HEK293 (cell line): Measurements from ENCODE around the gene FGD4.

Experiments used
- GFI1B ChIP-seq: fragments of 450-650 bp; formaldehyde crosslinking; IDR thresholded peaks from 2 replicates; pipeline ENCODE4 v1.5.1; 2016; ENCODE audit warnings: missing biosample characterization, missing genetic modification characterization
- HOXA7 ChIP-seq: sonication (generic); formaldehyde crosslinking; IDR thresholded peaks from 2 replicates; pipeline ENCODE4 v1.8.1; 2022; ENCODE audit warnings: missing genetic modification reagents, borderline replicate concordance
- HOXD13 ChIP-seq: sonication (generic); formaldehyde crosslinking; IDR thresholded peaks from 2 replicates; pipeline ENCODE4 v1.8.0; 2022; ENCODE audit warnings: missing genetic modification reagents, borderline replicate concordance
- MZF1 ChIP-seq: fragments of 450-650 bp; formaldehyde crosslinking; IDR thresholded peaks from 2 replicates; pipeline ENCODE4 v1.5.1; 2017; ENCODE audit warnings: missing biosample characterization, missing genetic modification characterization, borderline replicate concordance
- PRDM1 ChIP-seq: fragments of 450-650 bp; formaldehyde crosslinking; IDR thresholded peaks from 2 replicates; pipeline ENCODE4; 2016; ENCODE audit warnings: missing biosample characterization, missing genetic modification characterization
- REPIN1 ChIP-seq: fragments of 450-650 bp; formaldehyde crosslinking; IDR thresholded peaks from 2 replicates; pipeline ENCODE4 v1.5.1; 2017; ENCODE audit warnings: missing biosample characterization, missing genetic modification characterization, low read depth
- SETDB1 ChIP-seq: IDR thresholded peaks from one replicate; pipeline ENCODE4 v1.6.1; 2017; ENCODE audit warnings: mild to moderate bottlenecking, low read length, moderate library complexity, mixed read lengths; ENCODE audit not compliant: insufficient read length
- ZFP41 ChIP-seq: fragments of 450-650 bp; formaldehyde crosslinking; IDR thresholded peaks from 2 replicates; pipeline ENCODE4 v1.5.1; 2016; ENCODE audit warnings: missing biosample characterization, missing genetic modification characterization, borderline replicate concordance
- ZFP69B ChIP-seq: fragments of 450-650 bp; formaldehyde crosslinking; IDR thresholded peaks from 2 replicates; pipeline ENCODE4 v1.5.1; 2016; ENCODE audit warnings: missing biosample characterization, missing genetic modification characterization
- ZNF146 ChIP-seq: fragments of 450-650 bp; formaldehyde crosslinking; IDR thresholded peaks from 2 replicates; pipeline ENCODE4 v1.5.1; 2016; ENCODE audit warnings: missing biosample characterization, missing genetic modification characterization
- ZNF214 ChIP-seq: fragments of 450-650 bp; formaldehyde crosslinking; IDR thresholded peaks from 2 replicates; pipeline ENCODE4 v1.5.1; 2017; ENCODE audit warnings: missing biosample characterization, mild to moderate bottlenecking, missing genetic modification characterization, borderline replicate concordance
- ZNF24 ChIP-seq: fragments of 450-650 bp; formaldehyde crosslinking; IDR thresholded peaks from 2 replicates; pipeline ENCODE4 v1.5.1; 2016; ENCODE audit warnings: missing biosample characterization, missing genetic modification characterization
- ZNF248 ChIP-seq: fragments of 450-650 bp; formaldehyde crosslinking; IDR thresholded peaks from 2 replicates; pipeline ENCODE4 v1.5.1; 2017; ENCODE audit warnings: missing biosample characterization, missing genetic modification characterization
- ZNF335 ChIP-seq: fragments of 450-650 bp; formaldehyde crosslinking; conservative IDR thresholded peaks from 2 replicates; pipeline ENCODE4 v1.5.1; 2016; ENCODE audit warnings: missing biosample characterization, missing genetic modification characterization
- ZNF354C ChIP-seq: fragments of 450-650 bp; formaldehyde crosslinking; IDR thresholded peaks from 2 replicates; pipeline ENCODE4 v1.5.1; 2016; ENCODE audit warnings: missing biosample characterization, missing genetic modification characterization, low read depth, borderline replicate concordance
- ZNF398 ChIP-seq: fragments of 450-650 bp; formaldehyde crosslinking; IDR thresholded peaks from 2 replicates; pipeline ENCODE4 v1.5.1; 2017; ENCODE audit warnings: missing biosample characterization, missing genetic modification characterization
- ZNF621 ChIP-seq: fragments of 450-650 bp; formaldehyde crosslinking; IDR thresholded peaks from 2 replicates; pipeline ENCODE4 v1.5.1; 2017; ENCODE audit warnings: missing biosample characterization, missing genetic modification characterization
- ZNF624 ChIP-seq: fragments of 450-650 bp; formaldehyde crosslinking; IDR thresholded peaks from 2 replicates; pipeline ENCODE4 v1.5.1; 2017; ENCODE audit warnings: missing biosample characterization, missing genetic modification characterization
- ZNF626 ChIP-seq: fragments of 450-650 bp; sonication (Bioruptor Pico); formaldehyde crosslinking; IDR thresholded peaks from 2 replicates; pipeline ENCODE4 v1.5.1; 2018; ENCODE audit warnings: missing biosample characterization, missing genetic modification characterization, inconsistent platforms
- ZNF677 ChIP-seq: fragments of 450-650 bp; IDR thresholded peaks from 2 replicates; pipeline ENCODE4 v1.5.0; 2018; ENCODE audit warnings: missing biosample characterization, mild to moderate bottlenecking, missing genetic modification characterization, moderate library complexity
- ZNF768 ChIP-seq: fragments of 450-650 bp; formaldehyde crosslinking; IDR thresholded peaks from 2 replicates; pipeline ENCODE4 v1.5.1; 2018; ENCODE audit warnings: missing biosample characterization, mild to moderate bottlenecking, missing genetic modification characterization
- ZNF776 ChIP-seq: fragments of 450-650 bp; formaldehyde crosslinking; IDR thresholded peaks from 2 replicates; pipeline ENCODE4 v1.5.0; 2017; ENCODE audit warnings: missing biosample characterization, missing genetic modification characterization, borderline replicate concordance
- ZNF837 ChIP-seq: fragments of 450-650 bp; formaldehyde crosslinking; IDR thresholded peaks from 2 replicates; pipeline ENCODE4 v1.5.1; 2016; ENCODE audit warnings: missing biosample characterization, missing genetic modification characterization
- TF ChIP-seq, protein P1 (sequence below): fragments of 450-650 bp; formaldehyde crosslinking; IDR thresholded peaks from 2 replicates; pipeline ENCODE4 v1.5.0; 2017; ENCODE audit warnings: missing biosample characterization, missing genetic modification characterization, borderline replicate concordance
- TF ChIP-seq, protein P2 (sequence below): IDR thresholded peaks from 2 replicates; pipeline ENCODE4 v1.6.1; 2011; ENCODE audit warnings: mild to moderate bottlenecking, low read depth, low read length, borderline replicate concordance
- TF ChIP-seq, protein P3 (sequence below): fragments of 450-650 bp; formaldehyde crosslinking; IDR thresholded peaks from 2 replicates; pipeline ENCODE4 v1.5.1; 2016; ENCODE audit warnings: missing biosample characterization, missing genetic modification characterization
- TF ChIP-seq, protein P4 (sequence below): fragments of 450-650 bp; formaldehyde crosslinking; IDR thresholded peaks from 2 replicates; pipeline ENCODE4 v1.5.1; 2016; ENCODE audit warnings: missing biosample characterization, missing genetic modification characterization, borderline replicate concordance
- TF ChIP-seq, protein P5 (sequence below): fragments of 450-650 bp; IDR thresholded peaks from 2 replicates; pipeline ENCODE4 v1.5.1; 2018; ENCODE audit warnings: missing biosample characterization, missing genetic modification characterization

The FGD4 gene

GRCh38 chr12:32399370-32400113, at the start of gene FGD4 (continued):
- no peak for TF ChIP-seq ZNF624
- TF ChIP-seq ZNF335 (tag by site-specific recombination): no peak; the same call in 1 of the 2 replicates
- TF ChIP-seq ZNF837 (tag by site-specific recombination): no peak
- TF ChIP-seq ZNF248 (tag by site-specific recombination): no peak
- TF ChIP-seq HOXD13 (CRISPR knock-in tag): no peak
- no peak for TF ChIP-seq ZNF776 (tag by site-specific recombination)
- no peak for TF ChIP-seq ZNF626 (tag by site-specific recombination)
- no peak for TF ChIP-seq ZNF677 (tag by site-specific recombination)
- no peak for TF ChIP-seq PRDM1
- 0 out of 2 replicates have a peak, but pooled peaks have one; percentile 74 for TF ChIP-seq REPIN1 (tag by site-specific recombination)
- no peak for TF ChIP-seq ZNF768 (tag by site-specific recombination)
- TF ChIP-seq ZNF354C (tag by site-specific recombination): no peak
- TF ChIP-seq ZNF214: no peak
- no peak for TF ChIP-seq ZFP41 (tag by site-specific recombination)
- TF ChIP-seq SETDB1: no peak
- no peak for TF ChIP-seq HOXA7
- peak; percentile 73 for TF ChIP-seq ZNF398
- TF ChIP-seq MZF1: peak; percentile 65
- TF ChIP-seq, protein P1, sequence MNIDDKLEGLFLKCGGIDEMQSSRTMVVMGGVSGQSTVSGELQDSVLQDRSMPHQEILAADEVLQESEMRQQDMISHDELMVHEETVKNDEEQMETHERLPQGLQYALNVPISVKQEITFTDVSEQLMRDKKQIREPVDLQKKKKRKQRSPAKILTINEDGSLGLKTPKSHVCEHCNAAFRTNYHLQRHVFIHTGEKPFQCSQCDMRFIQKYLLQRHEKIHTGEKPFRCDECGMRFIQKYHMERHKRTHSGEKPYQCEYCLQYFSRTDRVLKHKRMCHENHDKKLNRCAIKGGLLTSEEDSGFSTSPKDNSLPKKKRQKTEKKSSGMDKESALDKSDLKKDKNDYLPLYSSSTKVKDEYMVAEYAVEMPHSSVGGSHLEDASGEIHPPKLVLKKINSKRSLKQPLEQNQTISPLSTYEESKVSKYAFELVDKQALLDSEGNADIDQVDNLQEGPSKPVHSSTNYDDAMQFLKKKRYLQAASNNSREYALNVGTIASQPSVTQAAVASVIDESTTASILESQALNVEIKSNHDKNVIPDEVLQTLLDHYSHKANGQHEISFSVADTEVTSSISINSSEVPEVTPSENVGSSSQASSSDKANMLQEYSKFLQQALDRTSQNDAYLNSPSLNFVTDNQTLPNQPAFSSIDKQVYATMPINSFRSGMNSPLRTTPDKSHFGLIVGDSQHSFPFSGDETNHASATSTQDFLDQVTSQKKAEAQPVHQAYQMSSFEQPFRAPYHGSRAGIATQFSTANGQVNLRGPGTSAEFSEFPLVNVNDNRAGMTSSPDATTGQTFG (tag by site-specific recombination): no peak
- peak; percentile 60; the same call in 1 of the 2 replicates for TF ChIP-seq ZNF24
- TF ChIP-seq GFI1B (tag by site-specific recombination): no peak
- TF ChIP-seq, protein P2, sequence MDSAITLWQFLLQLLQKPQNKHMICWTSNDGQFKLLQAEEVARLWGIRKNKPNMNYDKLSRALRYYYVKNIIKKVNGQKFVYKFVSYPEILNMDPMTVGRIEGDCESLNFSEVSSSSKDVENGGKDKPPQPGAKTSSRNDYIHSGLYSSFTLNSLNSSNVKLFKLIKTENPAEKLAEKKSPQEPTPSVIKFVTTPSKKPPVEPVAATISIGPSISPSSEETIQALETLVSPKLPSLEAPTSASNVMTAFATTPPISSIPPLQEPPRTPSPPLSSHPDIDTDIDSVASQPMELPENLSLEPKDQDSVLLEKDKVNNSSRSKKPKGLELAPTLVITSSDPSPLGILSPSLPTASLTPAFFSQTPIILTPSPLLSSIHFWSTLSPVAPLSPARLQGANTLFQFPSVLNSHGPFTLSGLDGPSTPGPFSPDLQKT: no peak
- TF ChIP-seq, protein P3, sequence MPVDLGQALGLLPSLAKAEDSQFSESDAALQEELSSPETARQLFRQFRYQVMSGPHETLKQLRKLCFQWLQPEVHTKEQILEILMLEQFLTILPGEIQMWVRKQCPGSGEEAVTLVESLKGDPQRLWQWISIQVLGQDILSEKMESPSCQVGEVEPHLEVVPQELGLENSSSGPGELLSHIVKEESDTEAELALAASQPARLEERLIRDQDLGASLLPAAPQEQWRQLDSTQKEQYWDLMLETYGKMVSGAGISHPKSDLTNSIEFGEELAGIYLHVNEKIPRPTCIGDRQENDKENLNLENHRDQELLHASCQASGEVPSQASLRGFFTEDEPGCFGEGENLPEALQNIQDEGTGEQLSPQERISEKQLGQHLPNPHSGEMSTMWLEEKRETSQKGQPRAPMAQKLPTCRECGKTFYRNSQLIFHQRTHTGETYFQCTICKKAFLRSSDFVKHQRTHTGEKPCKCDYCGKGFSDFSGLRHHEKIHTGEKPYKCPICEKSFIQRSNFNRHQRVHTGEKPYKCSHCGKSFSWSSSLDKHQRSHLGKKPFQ (tag by site-specific recombination): no peak
- peak; percentile 47; the same call in 1 of the 2 replicates for TF ChIP-seq ZFP69B (tag by site-specific recombination)
- TF ChIP-seq, protein P4, sequence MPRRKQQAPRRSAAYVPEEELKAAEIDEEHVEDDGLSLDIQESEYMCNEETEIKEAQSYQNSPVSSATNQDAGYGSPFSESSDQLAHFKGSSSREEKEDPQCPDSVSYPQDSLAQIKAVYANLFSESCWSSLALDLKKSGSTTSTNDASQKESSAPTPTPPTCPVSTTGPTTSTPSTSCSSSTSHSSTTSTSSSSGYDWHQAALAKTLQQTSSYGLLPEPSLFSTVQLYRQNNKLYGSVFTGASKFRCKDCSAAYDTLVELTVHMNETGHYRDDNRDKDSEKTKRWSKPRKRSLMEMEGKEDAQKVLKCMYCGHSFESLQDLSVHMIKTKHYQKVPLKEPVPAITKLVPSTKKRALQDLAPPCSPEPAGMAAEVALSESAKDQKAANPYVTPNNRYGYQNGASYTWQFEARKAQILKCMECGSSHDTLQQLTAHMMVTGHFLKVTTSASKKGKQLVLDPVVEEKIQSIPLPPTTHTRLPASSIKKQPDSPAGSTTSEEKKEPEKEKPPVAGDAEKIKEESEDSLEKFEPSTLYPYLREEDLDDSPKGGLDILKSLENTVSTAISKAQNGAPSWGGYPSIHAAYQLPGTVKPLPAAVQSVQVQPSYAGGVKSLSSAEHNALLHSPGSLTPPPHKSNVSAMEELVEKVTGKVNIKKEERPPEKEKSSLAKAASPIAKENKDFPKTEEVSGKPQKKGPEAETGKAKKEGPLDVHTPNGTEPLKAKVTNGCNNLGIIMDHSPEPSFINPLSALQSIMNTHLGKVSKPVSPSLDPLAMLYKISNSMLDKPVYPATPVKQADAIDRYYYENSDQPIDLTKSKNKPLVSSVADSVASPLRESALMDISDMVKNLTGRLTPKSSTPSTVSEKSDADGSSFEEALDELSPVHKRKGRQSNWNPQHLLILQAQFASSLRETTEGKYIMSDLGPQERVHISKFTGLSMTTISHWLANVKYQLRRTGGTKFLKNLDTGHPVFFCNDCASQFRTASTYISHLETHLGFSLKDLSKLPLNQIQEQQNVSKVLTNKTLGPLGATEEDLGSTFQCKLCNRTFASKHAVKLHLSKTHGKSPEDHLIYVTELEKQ (tag by site-specific recombination): no peak
- TF ChIP-seq ZNF621 (tag by site-specific recombination): no peak
- TF ChIP-seq, protein P5, sequence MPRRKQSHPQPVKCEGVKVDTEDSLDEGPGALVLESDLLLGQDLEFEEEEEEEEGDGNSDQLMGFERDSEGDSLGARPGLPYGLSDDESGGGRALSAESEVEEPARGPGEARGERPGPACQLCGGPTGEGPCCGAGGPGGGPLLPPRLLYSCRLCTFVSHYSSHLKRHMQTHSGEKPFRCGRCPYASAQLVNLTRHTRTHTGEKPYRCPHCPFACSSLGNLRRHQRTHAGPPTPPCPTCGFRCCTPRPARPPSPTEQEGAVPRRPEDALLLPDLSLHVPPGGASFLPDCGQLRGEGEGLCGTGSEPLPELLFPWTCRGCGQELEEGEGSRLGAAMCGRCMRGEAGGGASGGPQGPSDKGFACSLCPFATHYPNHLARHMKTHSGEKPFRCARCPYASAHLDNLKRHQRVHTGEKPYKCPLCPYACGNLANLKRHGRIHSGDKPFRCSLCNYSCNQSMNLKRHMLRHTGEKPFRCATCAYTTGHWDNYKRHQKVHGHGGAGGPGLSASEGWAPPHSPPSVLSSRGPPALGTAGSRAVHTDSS: peak; percentile 56
- TF ChIP-seq ZNF146 (tag by site-specific recombination): no peak; the same call in 1 of the 2 replicates
